Neural progenitor cell (in vitro differentiated cells): ENCODE results near the gene NLGN3.

Experiments used
- CTCF ChIP-seq: fragments of 200-600 bp; sonication (generic); IDR thresholded peaks from 2 replicates; pipeline ENCODE4 v1.5.1; 2017; ENCODE audit warnings: antibody characterized with exemption, mild to moderate bottlenecking
- EZH2 ChIP-seq: fragments of 200-600 bp; sonication (generic); IDR thresholded peaks from 2 replicates; pipeline ENCODE4 v1.6.1; 2017; ENCODE audit warnings: antibody characterized with exemption, mild to moderate bottlenecking, moderate library complexity
- EZH2phosphoT487 ChIP-seq: fragments of 200-600 bp; sonication (generic); IDR thresholded peaks from 2 replicates; pipeline ENCODE4 v1.6.1; 2017; ENCODE audit warnings: antibody characterized with exemption

- TF ChIP-seq CTCF (no peak), EZH2phosphoT487 (no peak), EZH2 (no peak)
Measured at GRCh38 chrX:71164071-71164470, 19.4 kb downstream of the NLGN3 start.
